Embryonic facial prominence (tissue), 1 donor: ENCODE measurements around the gene GNAI2.

ENCODE experiments used
- DNase-seq: peaks from one replicate; pipeline ENCODE4 v3.0.0-alpha.2; 2016; ENCODE audit errors: extremely low spot score

The GNAI2 gene

DNA sequence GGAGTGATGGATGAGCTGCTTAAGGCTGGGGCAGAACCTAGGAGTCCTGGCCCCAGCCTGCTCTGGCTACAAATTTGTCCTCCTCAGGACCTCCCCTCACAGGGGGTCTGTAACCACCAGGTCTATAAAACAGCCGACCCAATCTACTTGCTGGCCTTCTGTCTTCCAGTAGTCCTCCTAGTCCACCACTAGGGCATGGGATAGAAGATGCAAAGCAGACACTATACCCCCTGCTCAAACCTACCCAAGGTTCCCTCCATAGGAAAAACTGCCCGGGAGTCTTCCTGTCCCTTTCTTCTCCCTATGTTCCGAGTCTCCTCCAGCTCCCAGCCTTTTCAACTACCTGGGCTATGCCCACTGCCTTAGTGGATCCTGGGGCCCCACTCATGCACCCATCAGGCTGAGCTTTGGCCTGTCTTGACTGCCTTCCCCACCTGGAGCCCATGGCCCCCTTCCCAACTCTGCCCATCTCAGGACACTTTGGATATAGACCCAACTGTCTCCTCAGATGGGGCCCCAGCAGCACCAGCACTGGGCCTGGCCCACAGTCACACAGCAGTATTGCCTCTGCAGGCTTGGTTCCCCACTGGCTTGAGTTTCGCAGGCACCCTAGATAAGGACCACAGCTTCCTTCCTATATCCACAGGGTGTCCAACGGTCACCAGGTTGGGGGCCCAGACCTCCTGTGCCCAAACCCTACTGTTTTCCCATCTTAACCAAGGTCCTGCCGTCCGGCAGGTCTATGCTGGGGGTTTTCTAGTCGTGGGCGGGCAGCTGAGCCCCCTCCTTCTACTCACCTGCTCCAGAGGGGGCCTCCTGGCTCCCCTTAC, 62.1 kb downstream of the GNAI2 start:
- peak; percentile 5 for DNase-seq

DNA sequence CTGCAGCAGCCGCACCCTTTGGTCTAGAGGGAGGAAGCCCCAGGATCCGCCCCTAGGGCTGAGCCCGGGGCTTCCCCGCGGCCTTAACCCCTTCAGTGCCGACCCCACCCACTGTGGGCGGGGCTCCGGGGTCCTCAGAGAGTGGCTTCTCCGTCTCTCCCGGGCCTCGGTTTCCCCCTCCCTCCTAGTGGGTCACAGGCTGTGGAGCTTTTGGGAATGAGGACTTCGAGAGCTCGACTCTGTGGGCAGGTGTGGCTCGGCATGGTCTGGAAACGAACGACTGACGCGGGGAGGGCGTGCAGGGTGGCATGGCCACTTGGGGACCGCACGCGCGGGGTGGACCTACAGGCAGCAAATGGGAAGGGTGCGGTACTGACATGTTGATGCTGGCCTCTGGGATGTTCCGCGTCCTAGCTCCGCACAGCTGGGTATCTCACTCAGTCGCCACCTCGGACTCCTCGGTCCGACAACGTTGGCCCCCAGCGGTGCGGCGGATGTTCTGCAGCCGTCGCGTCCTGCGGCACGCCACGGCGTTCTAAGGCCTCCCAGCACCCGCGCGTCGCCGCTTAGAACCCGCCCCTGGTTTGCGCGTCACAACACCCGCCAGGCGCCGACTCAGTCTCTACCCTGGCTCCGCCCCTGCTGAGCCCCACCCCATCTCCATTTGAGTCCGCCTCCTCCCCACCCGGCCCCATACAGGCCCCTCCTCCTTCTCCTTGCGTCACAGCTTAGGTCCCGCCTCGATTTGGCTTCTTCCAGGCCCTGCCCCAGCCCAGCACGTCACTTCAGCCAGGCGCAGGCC, 63.0 kb downstream of the GNAI2 start, which contains the start of the genes HYAL3 and NAA80:
Gene HYAL3, minus strand, starts transcription at position 570 of the 802 bp plus-strand sequence. CDS start 3,803 bp downstream, outside the sequence.
Gene NAA80, minus strand, starts transcription at position 570 of the 802 bp plus-strand sequence. CDS start 1,942 bp downstream, outside the sequence.
- DNase-seq = peak; percentile 99

DNA sequence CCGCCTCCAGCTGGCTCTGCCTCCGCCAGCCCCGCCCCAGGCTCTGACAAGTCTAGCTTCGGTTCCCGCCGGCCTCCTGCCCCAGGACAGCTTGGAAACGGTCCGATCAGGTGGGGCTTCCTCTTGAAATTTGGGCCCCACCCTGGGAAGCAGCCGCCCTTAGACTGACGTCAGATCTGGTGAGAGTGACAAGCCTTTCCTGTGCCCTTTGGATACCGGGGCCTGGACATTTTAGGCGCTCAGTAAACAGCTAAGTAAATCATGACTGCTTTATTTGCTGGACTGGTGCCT, 63.6 kb downstream of the GNAI2 start:
- DNase-seq = no peak

- DNase-seq = peak; percentile 6
Observed at GRCh38 chr3:50299929-50300680, 64.1 kb downstream of the GNAI2 start.

- no peak for DNase-seq
Observed at GRCh38 chr3:50300681-50301254, 64.8 kb downstream of the GNAI2 start.

GRCh38 chr3:50302095-50303012, 66.3 kb downstream of the GNAI2 start:
- no peak for DNase-seq

DNA sequence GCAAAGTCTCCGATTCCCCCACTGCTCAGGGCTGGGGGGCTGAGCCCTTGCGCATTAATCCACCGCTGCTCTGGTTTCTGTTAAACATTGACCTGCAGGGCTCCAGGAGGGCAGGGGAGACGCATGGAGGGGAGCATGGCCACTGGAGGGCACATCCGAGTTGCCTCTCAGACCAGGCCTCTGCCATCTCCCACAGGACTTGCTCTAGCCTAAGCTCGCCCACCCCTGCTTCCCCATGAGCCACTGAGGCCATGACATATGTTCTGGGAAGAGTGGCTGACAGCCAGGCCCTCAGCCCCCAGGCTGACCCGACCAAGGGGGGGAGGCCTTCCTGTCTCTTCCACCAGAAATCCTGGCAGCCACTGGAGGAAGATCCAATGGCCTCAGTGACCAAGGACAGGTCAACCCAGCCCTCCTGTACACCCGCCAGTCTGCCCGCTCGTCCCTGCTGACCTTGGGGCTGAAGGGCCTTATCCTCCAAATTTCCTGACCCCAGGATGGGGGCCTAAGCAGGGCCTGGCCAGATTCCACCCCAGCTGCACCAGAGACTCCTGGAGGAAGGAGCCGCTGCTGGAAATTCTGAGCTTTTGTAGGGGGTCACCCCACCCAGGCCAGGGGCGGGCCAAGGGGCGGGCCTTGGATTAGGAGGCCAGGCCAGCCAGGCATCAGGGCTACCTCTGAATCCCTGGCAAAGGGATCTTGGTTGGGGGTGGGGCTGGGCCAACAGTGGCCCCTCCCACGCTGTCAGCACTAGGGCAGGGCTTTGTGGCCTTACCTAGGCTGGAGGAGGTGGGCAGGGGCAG, 67.2 kb downstream of the GNAI2 start, which contains the start of gene HYAL1:
Gene HYAL1, minus strand, starts transcription at position 562 of the 803 bp plus-strand sequence. CDS start 618 bp downstream, outside the sequence.
- no peak for DNase-seq

GRCh38 chr3:50304601-50305000, 68.6 kb downstream of the GNAI2 start:
- DNase-seq = no peak
